HG03378 (cell line): Measurements from ENCODE around the gene CRYM.
A peak's percentile ranks its signal among the peaks of the same experiment; 100 is the strongest.
"Not testable (repeated sequence)": the region's sequence is repeated elsewhere in the genome, so short reads cannot be mapped to it uniquely, and the experiment has no call there.

Experiments used
- ATAC-seq: cut with Tn5 transposase; IDR thresholded peaks from one replicate; pipeline ENCODE4 v1.9.1; 2021; ENCODE audit warnings: mild to moderate bottlenecking, moderate library complexity; ENCODE audit not compliant: unreplicated experiment

The CRYM gene

DNA sequence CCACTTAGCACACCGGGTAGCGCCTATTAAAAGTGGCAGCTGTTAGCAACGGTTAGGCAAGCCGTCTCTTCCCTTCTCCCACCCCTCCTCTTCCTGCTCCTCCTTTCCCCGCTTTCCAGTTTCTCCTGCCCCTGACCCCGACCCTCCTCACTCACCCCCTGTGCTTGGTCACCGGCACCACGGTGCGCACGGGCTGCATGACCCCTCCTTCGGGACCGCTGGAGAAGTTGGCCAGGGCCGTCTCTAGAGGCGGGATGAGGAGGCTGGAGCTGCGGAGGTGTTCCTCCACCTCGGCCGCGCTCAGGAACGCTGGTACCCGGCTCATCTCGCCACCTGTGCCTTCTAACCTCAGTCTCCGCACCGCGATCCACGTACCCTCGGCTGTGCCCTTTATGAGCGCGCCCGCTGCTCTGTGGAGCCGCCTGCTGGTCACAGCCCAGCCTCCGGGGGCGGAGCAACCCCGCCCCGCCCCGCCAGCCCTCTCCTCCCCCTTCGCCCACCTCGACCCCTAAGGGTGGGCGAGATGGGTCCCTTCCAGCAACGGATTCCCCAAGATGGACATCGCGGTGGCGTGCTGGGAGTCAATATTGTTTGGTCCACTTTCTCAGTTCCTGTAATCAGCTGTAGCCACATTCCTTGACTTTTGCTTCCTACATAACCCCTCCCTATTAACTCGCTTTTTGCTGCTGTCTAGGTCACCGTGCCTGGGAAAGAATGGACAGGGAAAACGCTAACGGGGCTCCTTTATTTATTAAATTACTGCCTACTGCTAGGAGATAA lies at the start of gene CRYM:
Gene CRYM (minus strand): TSS at position 364 of the 780 bp plus-strand sequence. CDS start 39 bp downstream, at position 325.
- no peak for ATAC-seq

DNA sequence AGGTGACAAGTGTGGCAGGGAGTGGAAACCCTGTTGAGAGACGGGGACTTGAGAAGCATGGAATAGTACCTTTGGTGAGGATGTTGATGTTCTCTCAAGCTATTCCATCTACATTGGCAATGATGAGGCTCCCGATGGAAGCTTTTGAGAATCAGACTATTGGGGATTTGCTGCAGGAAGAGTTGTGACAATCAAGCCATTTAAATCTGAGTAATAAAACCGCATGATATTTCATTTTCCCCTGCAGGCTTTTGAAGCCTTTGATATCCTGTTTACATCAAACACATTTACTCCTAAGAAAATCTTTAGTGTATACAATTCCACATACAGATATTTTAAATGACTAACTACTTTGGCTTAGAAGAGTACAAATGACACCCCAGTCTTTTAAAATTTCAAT lies 49.0 kb upstream of the CRYM start:
- no peak for ATAC-seq

DNA sequence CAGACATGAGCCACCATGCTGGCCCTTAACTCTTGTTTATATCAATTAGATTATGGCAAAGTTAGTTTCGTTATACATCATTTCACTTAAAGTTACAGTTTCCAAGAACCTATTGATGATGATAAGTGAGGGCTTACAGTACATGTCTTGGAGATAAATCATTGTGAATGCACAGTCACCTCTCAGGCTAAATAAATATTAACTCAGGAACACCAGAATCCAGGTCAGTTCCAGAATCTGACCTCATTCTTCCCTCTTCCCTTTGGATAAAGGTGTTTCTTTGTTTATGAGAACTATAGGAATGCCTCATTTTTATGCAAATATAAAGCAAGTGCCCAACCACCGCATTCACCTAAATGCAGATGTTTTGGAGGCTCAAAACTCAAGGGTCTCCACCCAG lies 48.4 kb upstream of the CRYM start:
- no peak for ATAC-seq

DNA sequence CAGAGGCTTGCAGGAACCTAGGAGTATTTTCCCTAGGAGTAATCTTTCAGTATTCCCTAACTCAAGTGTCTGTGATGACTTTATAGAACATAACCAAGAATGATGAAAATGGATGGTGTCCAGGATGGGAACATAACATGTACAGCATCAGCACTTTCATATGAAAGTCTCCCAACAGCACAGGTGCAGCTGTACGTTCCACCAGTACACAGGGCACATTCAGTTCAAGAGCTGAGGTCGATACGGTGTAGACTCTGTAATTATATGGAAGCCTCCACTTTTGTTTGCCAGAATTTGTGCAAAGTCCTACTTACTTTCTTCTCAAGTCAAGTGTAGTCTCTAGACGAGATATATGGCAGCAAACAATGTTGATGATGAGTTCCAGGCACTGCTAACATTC lies 46.2 kb upstream of the CRYM start:
- ATAC-seq, result no peak

DNA sequence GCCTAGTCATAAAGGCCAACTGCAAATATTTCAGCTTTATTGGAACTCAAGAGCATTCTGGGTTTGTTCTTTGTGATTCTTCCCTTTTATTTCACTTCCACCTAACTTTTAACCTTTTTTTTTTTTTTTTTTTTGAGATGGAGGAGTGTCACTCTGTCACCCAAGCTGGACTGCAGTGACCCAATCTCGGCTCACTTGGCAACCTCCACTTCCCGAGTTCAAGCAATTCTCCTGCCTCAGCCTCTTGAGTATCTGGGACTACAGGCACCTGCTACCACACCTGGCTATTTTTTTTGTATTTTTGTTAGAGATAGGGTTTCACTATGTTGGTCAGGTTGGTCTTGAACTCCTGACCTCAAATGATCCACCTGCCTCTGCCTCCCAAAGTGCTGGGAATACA lies 44.2 kb upstream of the CRYM start:
- ATAC-seq, result not testable (repeated sequence)

DNA sequence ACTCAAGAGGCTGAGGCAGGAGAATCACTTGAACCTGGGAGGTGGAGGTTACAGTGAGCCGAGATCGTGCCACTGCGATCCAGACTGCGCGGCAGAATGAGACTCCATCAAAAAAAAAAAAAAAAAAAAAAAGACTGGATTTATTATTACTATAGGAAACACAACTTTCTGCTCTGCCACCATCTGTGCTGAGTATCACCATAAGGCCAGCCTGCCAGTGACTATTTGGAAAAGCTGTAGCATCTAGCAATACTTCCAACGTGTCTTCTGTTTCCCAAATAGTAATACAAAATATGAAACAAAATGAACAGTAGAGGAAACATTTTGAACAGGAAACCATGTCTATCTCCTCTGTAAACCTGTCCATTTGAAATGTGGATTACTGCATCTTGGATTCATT lies 43.6 kb upstream of the CRYM start:
- no peak for ATAC-seq

DNA sequence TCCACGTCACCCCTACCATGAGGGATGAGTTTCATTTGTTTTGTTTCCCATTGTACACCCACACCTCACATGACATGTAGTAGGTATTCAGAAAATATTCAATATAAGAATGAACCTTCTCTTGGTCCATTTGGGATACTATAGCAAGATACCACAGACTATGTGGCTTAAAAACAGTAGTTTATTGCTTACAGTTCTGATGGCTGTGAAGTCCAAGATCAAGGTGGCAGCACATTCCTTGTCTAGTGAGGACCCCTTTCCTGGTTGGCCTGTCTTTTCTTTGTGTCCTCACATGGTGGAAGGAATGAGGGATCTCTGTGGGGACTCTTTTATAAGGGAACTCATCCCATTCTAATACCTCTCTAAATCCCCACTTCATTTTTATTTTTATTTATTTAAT lies 36.2 kb upstream of the CRYM start:
- no peak for ATAC-seq

DNA sequence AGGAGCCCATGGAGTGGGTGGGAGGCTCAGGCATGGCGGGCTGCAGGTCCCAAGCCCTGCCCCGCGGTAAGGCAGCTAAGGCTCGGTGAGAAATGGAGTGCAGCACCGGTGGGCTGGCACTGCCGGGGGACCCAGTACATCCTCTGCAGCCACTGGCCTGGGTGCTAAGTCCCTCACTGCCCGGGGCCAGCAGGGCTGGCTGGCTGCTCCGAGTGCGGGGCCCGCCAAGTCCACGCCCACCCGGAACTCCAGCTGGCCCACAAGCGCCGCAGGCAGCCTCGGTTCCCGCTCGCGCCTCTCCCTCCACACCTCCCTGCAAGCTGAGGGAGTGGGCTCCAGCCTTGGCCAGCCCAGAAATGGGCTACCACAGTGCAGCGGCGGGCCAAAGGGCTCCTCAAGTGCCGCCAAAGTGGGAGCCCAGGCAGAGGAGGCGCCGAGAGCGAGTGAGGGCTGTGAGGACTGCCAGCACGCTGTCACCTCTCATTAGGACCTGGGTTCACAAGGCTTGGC lies 34.8 kb upstream of the CRYM start:
- ATAC-seq, result not testable (repeated sequence)

DNA sequence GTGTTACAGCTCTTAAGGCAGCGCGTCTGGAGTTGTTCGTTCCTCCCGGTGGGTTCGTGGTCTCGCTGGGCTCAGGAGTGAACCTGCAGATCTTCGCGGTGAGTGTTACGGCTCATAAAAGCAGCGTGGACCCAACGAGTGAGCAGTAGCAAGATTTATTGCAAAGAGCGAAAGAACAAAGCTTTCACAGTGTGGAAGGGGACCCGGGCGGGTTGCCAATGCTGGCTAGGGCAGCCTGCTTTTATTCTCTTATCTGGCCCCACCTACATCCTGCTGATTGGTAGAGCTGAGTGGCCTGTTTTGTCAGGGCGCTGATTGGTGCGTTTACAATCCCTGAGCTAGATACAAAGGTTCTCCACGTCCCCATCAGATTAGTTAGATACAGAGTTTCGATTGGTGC lies 34.0 kb upstream of the CRYM start:
- ATAC-seq, result not testable (repeated sequence)

DNA sequence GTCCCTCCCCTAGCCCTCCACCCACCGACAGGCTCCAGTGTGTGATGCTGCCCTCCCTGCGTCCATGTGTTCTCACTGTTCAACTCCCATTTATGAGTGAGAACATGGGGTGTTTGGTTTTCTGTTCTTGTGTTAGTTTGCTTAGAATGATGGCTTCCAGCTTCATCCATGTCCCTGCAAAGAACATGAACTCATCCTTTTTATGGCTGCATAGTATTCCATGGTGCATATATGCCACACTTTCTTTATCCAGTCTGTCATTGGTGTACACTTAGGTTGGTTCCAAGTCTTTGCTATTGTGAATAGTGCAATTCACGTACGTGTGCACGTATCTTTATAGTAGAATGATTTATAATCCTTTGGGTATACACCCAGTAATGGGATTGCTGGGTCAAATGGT lies 28.6 kb upstream of the CRYM start:
- not testable (repeated sequence) for ATAC-seq

DNA sequence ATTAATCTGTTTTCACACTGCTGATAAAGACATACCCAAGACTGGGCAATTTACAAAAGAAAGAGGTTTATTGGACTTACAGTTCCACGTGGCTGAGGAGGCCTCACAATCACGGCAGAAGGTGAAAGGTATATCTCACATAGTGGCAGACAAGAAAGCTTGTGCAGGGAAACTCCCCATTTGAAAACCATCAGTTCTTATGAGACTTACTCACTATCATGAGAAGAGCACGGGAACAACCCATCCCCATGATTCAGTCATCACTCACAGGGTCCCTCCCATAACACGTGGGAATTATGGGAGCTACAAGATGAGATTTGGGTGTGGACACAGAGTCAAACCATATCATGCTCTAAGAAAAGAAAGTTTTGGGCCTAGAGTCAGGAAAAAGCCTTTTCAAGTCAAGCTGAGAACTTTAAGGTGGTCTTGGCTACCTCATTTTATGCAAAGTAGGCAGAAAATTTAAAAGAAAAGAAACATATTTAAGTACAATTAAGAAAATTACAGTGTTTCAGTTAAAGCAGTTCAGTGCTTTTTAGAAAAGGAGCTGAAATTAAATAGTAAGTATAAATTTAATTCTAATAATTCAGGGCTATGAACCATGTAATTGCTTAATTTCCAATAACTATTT lies 24.9 kb upstream of the CRYM start:
- ATAC-seq, result no peak

DNA sequence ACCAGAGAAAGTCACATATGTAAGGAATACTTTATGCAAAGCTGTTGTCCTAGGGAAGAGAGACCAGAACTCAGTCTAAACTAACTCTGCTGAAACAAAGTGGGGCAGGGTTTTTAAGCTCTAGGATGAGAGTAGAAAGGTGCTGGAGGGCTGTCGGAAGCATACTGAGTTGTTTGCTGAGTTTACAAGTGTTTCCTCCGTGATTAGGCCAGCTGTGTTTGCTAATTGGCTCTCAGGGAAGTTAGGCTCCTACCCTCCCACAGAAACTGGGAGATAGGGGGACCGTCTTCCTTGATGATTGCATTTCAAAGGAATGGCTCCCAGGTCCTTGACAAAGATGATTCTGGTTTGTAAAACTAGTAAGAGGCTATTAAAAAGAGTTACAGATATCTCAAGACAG lies 24.4 kb upstream of the CRYM start:
- ATAC-seq, result no peak

DNA sequence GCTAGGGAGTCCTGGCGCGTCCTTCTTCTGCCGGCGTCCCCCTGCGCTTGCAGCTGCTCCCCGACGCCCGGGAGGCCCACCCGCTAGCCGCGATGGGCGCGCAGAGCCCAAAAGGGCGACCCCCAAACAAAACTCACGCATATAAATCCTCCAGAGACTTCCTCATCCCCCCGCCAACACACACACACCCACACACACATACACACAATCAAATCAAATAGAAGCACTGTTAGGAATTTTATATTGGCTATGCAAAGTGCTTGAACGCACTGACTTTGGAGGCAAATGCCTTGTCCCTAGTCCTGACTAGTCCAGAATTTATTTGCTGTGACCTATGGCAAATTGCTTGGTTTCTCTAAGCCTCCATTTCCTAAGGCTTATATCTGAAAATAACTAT lies 23.8 kb upstream of the CRYM start:
- ATAC-seq, result no peak

DNA sequence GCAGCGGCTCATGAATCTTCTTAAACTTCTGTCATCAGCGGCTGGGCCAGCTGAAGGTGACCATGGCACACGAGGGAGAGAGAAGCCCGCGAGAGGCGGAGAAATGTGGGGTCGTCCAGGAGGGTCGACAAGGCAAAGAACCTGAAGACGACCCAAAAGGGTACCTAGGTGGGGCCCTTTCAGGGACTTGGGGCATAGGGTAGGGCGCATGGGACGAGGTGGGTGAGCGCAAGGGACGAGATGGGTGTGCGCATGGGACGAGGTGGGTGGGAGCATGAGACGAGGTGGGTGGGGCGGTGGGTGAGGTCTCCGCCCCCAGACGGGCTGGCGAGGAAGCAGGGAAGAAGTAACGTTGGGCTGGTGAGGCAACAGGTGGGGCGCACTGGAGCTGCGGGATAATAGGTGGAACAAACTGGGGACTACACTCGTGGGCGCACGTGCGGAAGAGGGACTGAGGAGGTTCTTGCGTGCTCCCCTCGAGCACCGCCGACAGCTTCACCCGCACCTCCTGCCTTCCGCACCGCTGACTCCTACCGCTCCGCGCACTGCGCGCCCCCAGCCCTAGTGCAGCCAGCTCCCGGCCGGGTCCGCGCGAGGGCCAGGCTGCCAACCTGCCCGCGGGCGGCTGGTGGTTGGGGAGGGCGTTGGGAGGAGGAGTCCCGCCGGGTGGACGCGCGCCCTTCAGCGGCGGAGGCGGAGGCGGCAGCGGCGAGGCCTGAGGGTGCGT lies 23.2 kb upstream of the CRYM start:
- peak; percentile 36 for ATAC-seq

DNA sequence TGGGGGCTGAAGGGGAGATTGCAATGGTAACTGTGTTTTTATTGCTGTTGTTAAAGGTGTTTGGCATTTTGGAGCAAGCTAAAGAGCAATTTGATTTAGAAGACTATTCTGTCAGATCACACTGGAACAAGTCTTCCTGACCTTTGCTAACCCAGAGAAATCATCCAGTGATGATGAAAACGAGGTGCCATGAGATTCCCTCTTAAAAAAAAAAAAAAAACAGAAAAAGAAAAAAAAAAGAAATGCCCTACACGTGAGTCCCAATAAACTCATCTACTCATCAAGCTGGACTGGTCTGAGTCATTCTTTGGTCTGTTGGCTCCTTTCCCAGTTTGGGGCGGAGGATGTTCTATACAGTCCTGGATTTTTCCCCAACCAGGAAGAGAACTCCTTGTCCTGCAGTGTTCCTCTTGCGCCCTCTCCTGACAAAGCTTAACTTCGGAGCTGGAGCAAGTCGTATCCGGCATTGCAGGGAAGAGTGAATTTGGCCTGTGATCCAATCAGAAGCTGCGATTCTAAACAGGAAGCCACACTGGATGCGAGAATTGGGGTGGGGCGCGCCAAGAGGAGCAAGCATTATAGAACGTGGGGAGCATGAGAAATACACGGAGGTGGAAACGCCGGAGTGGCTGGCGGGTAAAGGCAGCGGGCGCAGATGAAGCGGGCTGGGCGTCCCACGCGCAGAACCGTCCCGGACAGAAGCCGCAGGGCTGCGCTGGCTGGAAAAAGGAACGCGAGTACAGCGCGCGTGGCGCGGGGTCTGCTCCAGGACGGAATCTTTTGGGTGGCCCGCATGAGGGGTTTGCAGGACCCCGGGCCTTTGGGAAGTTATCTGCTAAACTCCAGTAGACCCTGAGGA lies 22.4 kb upstream of the CRYM start:
- ATAC-seq, result peak; percentile 68

DNA sequence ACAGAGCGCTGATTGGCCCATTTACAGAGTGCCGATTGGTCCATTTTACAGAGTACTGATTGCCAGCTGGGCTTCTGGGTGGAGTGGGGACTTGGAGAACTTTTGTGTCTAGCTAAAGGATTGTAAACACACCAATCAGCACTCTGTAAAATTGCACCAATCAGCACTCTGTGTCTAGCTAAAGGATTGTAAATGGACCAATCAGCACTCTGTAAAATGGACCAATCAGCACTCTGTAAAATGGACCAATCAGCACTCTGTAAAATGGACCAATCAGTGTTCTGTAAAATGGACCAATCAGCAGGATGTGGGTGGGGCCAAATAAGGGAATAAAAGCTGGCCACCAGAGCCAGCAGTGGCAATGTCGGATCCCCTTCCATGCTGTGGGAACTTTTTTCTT lies 11.7 kb upstream of the CRYM start:
- not testable (repeated sequence) for ATAC-seq

DNA sequence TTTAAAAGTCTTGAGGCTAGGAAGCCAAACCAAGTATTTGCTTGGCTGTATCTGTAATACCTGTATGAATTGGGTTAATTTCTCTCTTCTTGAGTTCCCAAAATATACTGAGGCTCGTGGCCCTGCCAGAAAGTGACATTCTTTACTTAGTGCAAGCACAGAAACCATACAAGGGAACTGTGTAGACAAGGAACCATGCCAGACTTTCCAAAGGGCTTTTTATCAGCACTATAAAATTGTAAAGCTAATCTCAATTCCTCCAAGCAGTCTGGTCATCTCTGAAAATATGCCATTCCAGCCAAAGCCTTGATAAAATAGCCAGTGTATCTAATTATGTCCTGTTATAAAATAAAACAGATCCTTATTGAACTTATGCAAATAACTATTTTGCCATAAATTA lies 7.2 kb upstream of the CRYM start:
- no peak for ATAC-seq

DNA sequence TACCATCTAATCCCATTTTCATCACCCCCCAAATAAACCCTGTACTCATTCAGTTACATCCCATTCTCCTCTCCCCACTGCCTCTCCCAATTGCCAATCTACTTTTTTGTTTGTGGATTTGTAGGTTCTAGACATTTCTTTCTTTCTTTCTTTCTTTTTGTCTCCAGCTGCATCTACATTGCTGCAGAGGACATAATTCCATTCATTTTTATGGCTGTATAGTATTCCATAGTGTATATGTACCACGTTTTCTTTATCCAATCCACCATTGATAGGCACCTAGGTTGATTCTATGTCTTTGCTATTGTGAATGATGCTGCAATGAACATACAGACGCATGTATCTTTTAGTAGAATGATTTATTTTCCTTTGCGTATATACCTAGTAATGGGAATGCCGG lies 6.3 kb upstream of the CRYM start:
- no peak for ATAC-seq

DNA sequence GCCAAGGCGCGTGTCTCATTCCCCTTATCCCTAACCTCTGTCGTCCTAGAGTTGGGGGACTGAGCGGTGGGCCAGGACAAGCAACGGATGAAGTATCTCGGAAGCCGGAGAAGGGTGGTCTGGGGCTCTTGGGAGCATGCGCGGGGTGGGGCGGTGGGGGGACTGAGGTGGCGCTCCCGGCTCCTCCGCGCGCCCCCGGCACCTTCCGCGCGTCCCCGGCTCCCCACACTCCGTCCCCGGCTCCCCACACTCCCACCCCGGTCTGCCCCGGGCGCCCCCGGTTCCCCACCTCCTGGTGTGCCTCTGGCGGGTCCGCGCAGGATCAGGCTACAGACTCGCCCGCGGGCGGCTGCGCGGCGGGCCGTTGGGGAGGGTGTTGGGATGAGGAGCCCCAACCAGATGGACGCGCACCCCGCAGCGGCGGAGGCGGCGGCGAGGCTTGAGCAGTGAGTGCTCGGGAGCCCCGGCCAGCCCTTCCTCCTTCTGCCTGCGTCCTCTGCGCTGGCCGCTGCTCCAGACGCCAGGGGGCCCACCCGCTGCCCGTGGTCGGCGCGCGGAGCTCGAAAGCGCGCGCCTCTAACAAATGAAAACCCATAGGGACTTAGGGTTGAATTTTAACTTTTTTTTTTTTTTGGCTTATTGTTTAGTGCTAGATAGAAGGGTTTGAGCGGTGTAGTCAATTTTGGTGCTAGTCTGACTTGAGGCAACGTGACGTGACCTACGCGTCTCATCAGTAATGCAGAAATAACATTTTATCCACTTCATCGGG lies 5.6 kb upstream of the CRYM start:
- no peak for ATAC-seq
